Thyroid gland (tissue), 4 donors: ENCODE measurements around the gene STYK1.

Source experiments
- POLR2A ChIP-seq, 2 donors: fragments of 450-650 bp; IDR thresholded peaks; one replicate each; pipeline ENCODE4 v1.6.1; 2017; ENCODE audit warnings: antibody characterized with exemption in 2 of 2, mild to moderate bottlenecking in 2 of 2, moderate library complexity in 1 of 2
- TF ChIP-seq, protein P1 (sequence below), 6 experiments: fragments of 200-600 bp in 3 of 6; fragments of 450-650 bp in 3 of 6; sonication (generic) in 3 of 6; IDR thresholded peaks; one replicate each; pipeline ENCODE4 v1.5.1; 2016 to 2019; ENCODE audit warnings: antibody characterized with exemption in 6 of 6, mild to moderate bottlenecking in 2 of 6, inconsistent platforms in 1 of 6, moderate library complexity in 1 of 6

DNA sequence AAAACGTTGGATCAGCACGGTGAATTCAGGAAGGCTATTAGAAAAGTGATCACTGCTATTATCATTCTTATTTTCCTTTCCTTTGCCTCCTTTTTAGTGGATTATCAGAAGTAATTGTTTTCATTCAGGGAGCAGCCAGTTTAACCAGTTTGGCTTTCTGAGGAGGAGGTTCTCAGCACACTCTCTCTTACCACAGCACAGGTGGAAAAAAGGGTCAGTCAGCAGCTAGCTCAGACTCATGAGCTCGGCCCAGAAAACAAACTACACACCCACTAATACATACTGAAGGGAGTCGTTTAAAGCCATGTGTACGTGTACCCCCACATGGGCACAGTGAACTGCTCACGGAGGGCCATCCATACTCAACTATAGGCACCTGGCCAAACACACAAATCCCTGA is 37.2 kb downstream of the STYK1 start:
- TF ChIP-seq, protein P1, sequence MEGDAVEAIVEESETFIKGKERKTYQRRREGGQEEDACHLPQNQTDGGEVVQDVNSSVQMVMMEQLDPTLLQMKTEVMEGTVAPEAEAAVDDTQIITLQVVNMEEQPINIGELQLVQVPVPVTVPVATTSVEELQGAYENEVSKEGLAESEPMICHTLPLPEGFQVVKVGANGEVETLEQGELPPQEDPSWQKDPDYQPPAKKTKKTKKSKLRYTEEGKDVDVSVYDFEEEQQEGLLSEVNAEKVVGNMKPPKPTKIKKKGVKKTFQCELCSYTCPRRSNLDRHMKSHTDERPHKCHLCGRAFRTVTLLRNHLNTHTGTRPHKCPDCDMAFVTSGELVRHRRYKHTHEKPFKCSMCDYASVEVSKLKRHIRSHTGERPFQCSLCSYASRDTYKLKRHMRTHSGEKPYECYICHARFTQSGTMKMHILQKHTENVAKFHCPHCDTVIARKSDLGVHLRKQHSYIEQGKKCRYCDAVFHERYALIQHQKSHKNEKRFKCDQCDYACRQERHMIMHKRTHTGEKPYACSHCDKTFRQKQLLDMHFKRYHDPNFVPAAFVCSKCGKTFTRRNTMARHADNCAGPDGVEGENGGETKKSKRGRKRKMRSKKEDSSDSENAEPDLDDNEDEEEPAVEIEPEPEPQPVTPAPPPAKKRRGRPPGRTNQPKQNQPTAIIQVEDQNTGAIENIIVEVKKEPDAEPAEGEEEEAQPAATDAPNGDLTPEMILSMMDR (IDR thresholded peaks at IDR 0.05) = no peak
- no peak for TF ChIP-seq POLR2A (IDR thresholded peaks at IDR 0.05)
